Karpas-422 (cell line): ENCODE data around the gene NECTIN1. TPM values are rescaled to one million over a fixed set of nuclear protein-coding genes. Genes with fewer than 3 reads are reported as not detected.

Experiments
- DNase-seq: peaks from one replicate; pipeline ENCODE4 v3.0.0-alpha.2; 2015
- H2AFZ ChIP-seq: fragments of 200-600 bp; sonication (generic); 2 replicates; pipeline ENCODE4 v1.6.1; 2014; ENCODE audit warnings: antibody characterized with exemption, low read length, mixed read lengths
- H3K27ac ChIP-seq: fragments of 200-600 bp; sonication (generic); 2 replicates; pipeline ENCODE4 v1.5.1; 2014; ENCODE audit warnings: mild to moderate bottlenecking, low read length, moderate library complexity
- H3K27me3 ChIP-seq: fragments of 200-600 bp; sonication (generic); 2 replicates; pipeline ENCODE4 v1.6.1; 2014; ENCODE audit warnings: low read length, mixed read lengths
- H3K36me3 ChIP-seq: fragments of 200-600 bp; sonication (generic); 2 replicates; pipeline ENCODE4 v1.6.1; 2014; ENCODE audit warnings: low read length, mixed read lengths; ENCODE audit not compliant: insufficient read depth
- H3K4me1 ChIP-seq: fragments of 200-600 bp; sonication (generic); 2 replicates; pipeline ENCODE4 v1.6.1; 2014; ENCODE audit warnings: mild to moderate bottlenecking, low read length, mixed read lengths
- H3K4me2 ChIP-seq: fragments of 200-600 bp; sonication (generic); 2 replicates; pipeline ENCODE4 v1.6.1; 2014; ENCODE audit warnings: low read length, low read depth, mild to moderate bottlenecking; ENCODE audit not compliant: poor library complexity, severe bottlenecking
- H3K4me3 ChIP-seq: fragments of 200-600 bp; sonication (generic); 2 replicates; pipeline ENCODE4 v1.5.1; 2014; ENCODE audit warnings: mild to moderate bottlenecking, antibody characterized with exemption, low read length, mixed read lengths
- H3K79me2 ChIP-seq: fragments of 200-600 bp; sonication (generic); 2 replicates; pipeline ENCODE4 v1.6.1; 2014; ENCODE audit warnings: mild to moderate bottlenecking, low read length, mixed read lengths
- H3K9ac ChIP-seq: fragments of 200-600 bp; sonication (generic); 2 replicates; pipeline ENCODE4 v1.6.0; 2014; ENCODE audit warnings: low read length
- H3K9me2 ChIP-seq: fragments of 200-600 bp; sonication (generic), shearing (Covaris generic); replicated peaks from 2 replicates; pipeline ENCODE4 v1.6.0; 2014; ENCODE audit warnings: mild to moderate bottlenecking, low read length, moderate library complexity; ENCODE audit not compliant: insufficient read depth
- H3K9me3 ChIP-seq: fragments of 300-700, 200-600 bp; sonication (generic); 2 replicates; pipeline ENCODE4 v1.6.1; 2014; ENCODE audit warnings: low read length, mixed read lengths
- H4K20me1 ChIP-seq: fragments of 200-600 bp; sonication (generic); 2 replicates; pipeline ENCODE4 v1.6.1; 2014; ENCODE audit warnings: mild to moderate bottlenecking, antibody characterized with exemption, low read length, low read depth; ENCODE audit not compliant: insufficient read depth
- total RNA-seq: library from RNA; depleted of rRNA; stranded (reverse); fragments of >200 nt; shearing (Covaris generic); gene quantifications from 2 replicates; pipeline ENCODE4 v1.2.3, GENCODE V29; 2014; ENCODE audit warnings: low replicate concordance

NECTIN1 gene
- total RNA-seq, 1 experiment from 2014 or later, result not detected

DNA sequence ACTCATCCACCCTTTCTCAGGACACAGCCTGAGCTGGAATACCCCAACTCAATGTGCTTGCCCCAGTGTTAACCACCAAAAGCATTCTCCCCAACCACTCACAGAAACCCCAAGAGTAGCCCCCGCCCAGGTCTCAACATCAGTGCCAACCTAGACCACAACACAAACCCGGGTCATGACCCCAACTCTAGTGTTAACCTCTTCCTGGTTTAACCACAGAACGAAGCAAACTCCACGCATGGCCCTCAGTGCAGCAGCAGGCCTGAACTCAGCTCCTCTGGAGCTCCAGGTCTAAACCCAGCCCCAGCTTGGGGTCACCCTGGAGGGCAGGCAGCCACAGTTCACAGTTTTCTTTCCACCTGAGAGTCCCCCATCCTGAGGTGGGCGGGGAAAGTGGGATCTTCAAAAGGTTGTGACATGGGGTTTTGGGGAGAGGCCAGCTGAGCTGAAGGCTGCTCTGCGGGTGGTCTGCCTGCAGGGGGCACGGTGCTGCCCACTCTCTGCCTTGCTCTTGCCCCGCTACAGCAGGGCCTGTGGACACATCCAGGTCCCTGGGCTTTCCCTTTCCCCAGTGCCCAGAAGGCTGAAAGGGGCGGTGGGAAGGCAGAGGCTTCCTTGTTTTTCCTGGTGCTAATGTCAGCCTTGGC is 37.9 kb downstream of the NECTIN1 start:
- peak; percentile 46 for DNase-seq

DNA sequence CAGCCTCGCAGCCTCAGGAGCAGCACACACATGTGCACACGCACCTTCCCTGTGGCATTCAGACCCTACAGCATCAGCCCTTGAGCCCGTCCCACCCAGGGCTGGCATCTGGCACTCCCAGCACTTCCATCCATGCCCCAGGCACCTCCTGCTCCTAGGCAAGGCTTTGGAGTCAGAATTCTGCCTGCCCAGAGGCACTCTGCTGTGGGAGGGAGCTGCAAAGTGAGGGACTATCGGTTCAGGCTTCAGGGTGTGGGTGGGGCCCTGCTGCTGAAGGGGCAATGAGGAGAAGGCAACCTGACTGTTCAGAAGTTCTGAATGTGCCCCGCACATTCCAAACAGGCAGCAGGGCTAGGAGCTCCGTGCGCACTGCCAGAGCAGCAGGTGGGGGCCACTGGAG is 39.7 kb downstream of the NECTIN1 start:
- no peaks in the 10 kb centered on the region for H3K79me2 ChIP-seq
- H4K20me1 ChIP-seq, result no peaks in the 10 kb centered on the region
- H3K4me1 ChIP-seq, result peaks cover 7% of the 10 kb centered on the region
- H3K27ac ChIP-seq, result no peak overlapping the region
- H3K9ac ChIP-seq, result no peak overlapping the region
- H2AFZ ChIP-seq, result no peak overlapping the region
- no peaks in the 10 kb centered on the region for H3K9me2 ChIP-seq
- H3K4me3 ChIP-seq, result no peak overlapping the region
- H3K9me3 ChIP-seq, result no peaks in the 10 kb centered on the region
- H3K36me3 ChIP-seq, result no peaks in the 10 kb centered on the region
- no peak overlapping the region for H3K4me2 ChIP-seq
- H3K27me3 ChIP-seq, result no peaks in the 10 kb centered on the region
- no peak for DNase-seq

More for the DNA sequence above, 37.9 kb downstream of the NECTIN1 start:
- Histone ChIP-seq H3K4me1 (peaks cover 7% of the 10 kb centered on the region), H3K27me3 (no peaks in the 10 kb centered on the region), H3K4me2 (no peak overlapping the region), H2AFZ (no peak overlapping the region), H4K20me1 (no peaks in the 10 kb centered on the region), H3K9me3 (no peaks in the 10 kb centered on the region), H3K36me3 (no peaks in the 10 kb centered on the region), H3K79me2 (no peaks in the 10 kb centered on the region), H3K9me2 (no peaks in the 10 kb centered on the region), H3K9ac (no peak overlapping the region), H3K27ac (no peak overlapping the region), H3K4me3 (no peak overlapping the region)

DNA sequence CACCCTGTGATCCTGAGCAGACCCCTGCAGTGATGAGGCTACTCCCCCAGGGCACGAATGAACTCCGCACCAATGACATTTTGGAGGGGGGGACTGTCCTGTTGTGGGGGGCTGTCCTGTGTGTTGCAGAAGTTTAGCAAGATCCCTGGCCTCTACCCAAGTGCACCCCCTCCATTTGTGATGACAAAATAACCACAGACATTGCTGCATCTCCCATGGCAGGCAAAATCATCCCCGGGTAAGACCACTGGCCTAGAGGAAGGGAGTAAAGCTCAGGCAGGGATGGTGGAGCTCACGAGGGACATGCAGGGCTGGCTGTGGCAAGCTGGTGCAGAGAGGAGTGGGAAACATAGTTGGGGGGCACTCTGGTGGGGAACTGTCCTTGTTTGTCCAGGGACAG is 40.6 kb downstream of the NECTIN1 start:
- DNase-seq, result no peak
- Histone ChIP-seq H4K20me1 (no peaks in the 10 kb centered on the region), H3K4me3 (no peak overlapping the region), H2AFZ (no peak overlapping the region), H3K9me2 (no peaks in the 10 kb centered on the region), H3K79me2 (no peaks in the 10 kb centered on the region), H3K9me3 (no peaks in the 10 kb centered on the region), H3K4me2 (no peak overlapping the region), H3K9ac (no peak overlapping the region), H3K27ac (no peak overlapping the region), H3K27me3 (no peaks in the 10 kb centered on the region), H3K36me3 (no peaks in the 10 kb centered on the region), H3K4me1 (peaks cover 4% of the 10 kb centered on the region)

DNA sequence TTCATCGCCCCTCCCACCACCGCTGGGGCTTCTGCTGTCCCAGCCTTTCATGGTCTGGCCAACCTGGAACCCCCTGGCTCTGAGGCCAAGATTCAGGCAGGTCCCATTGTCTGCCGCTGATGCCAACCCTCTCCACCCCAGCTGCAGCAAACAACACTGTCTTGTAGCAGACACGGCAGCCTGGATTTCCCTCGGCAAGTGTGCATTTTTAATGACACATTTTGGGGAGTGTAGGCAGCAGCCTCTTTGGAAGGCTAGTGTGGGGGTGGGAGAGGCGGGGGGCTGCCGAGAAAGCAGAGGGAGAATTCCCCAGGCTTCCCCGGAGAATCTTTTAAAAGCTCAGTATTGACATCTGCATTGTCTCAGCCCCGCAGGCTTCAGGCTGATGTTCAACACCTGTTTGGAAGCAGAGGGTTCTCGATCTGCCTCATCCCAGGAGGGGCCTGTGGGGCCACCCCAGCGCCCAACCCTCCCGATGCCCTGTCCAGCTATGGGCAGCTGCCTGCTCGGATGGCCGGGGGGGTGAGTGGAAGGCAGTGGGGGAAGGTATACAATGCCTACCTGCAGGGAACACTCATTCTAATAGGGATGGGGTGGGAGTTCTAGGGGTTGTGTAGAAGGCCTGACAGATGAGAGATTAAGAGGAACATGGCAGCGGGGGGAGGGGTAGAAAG is 41.5 kb downstream of the NECTIN1 start:
- H3K27ac ChIP-seq, result no peak overlapping the region
- H3K4me2 ChIP-seq, result no peak overlapping the region
- H3K36me3 ChIP-seq, result no peaks in the 10 kb centered on the region
- H3K9ac ChIP-seq, result no peak overlapping the region
- H4K20me1 ChIP-seq, result no peaks in the 10 kb centered on the region
- H3K4me1 ChIP-seq, result no peaks in the 10 kb centered on the region; the same call in 1 of the 2 replicates
- H2AFZ ChIP-seq, result no peak overlapping the region
- DNase-seq, result no peak
- H3K4me3 ChIP-seq, result no peak overlapping the region
- H3K27me3 ChIP-seq, result no peaks in the 10 kb centered on the region
- H3K9me2 ChIP-seq, result no peaks in the 10 kb centered on the region
- no peaks in the 10 kb centered on the region for H3K9me3 ChIP-seq
- no peaks in the 10 kb centered on the region for H3K79me2 ChIP-seq

DNA sequence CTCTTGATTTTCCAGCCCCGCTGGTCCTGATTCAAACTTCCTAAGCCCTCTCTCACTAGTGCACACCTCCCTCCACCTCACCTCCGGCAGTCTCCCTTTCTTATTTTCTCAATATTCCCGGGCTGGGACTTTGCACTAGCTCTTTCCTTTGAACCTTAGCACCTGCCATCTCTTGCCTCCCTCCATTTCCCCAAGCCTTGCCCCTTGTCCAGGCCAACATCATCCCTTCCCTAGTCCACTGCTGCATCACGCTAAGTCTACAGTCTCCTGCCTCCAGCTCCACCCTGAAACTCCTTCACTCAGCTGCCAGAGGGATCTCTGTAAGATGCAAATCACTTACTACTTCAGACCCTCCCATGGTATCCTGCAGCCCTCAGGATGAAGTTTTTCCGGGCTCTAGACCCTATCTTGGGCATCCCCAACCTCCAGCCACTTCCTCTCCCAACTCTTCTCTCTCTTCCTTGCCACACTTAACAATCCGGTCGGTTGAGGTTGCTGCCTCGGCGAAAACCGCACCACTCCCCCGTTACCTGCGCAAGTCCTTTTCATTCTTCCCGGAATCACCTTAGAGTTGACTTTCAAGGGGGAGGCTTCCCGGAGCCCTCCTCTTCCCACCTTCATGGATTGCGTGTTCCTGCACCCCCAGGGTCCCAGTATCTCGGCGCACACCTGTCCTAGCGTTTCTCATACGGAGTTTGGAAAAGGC is 42.7 kb downstream of the NECTIN1 start:
- Histone ChIP-seq H3K4me3 (no peak overlapping the region), H3K9ac (no peak overlapping the region), H3K36me3 (no peaks in the 10 kb centered on the region), H3K4me2 (no peak overlapping the region), H3K9me3 (no peaks in the 10 kb centered on the region), H2AFZ (no peak overlapping the region), H3K4me1 (no peaks in the 10 kb centered on the region), H4K20me1 (no peaks in the 10 kb centered on the region), H3K27me3 (no peaks in the 10 kb centered on the region), H3K27ac (no peak overlapping the region), H3K9me2 (no peaks in the 10 kb centered on the region), H3K79me2 (no peaks in the 10 kb centered on the region)
- no peak for DNase-seq

DNA sequence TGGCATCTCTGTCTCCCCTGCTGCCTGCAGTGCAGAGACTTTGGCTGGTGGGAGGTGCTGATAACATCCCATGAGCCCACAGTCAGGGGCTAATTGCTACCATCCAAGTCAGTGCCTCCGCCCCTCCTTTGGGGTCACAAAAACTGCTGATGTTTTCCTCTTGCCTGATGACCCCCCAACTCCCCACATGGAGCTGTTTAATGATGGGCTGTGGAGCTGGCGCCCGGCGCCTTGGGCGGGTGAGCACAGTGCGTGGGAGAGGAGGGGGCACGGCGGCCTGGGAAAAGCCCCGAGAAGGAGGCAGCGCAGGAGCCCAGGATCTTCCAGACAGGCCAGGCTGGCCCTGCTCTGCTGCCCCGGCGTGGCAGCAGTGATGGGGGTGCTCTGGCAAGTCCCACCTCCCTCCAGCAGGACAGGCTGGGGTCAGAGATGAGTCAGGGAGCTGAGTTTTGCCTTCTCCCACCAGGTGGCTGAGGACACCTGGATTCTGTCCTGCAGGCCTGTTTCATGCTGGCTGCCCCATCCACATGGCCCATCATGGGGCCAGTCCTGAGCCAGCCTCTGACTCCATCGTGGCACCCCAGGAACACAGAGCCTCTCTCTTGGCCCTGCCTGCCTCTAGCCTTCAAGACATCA is 43.8 kb downstream of the NECTIN1 start:
- H3K4me2 ChIP-seq, result no peak overlapping the region
- H3K9me2 ChIP-seq, result no peaks in the 10 kb centered on the region
- no peaks in the 10 kb centered on the region for H4K20me1 ChIP-seq
- no peak for DNase-seq
- H3K27ac ChIP-seq, result no peak overlapping the region
- H3K36me3 ChIP-seq, result no peaks in the 10 kb centered on the region
- H3K9me3 ChIP-seq, result no peaks in the 10 kb centered on the region
- no peaks in the 10 kb centered on the region for H3K27me3 ChIP-seq
- no peaks in the 10 kb centered on the region for H3K79me2 ChIP-seq
- no peaks in the 10 kb centered on the region for H3K4me1 ChIP-seq
- no peak overlapping the region for H2AFZ ChIP-seq
- H3K9ac ChIP-seq, result no peak overlapping the region
- no peak overlapping the region for H3K4me3 ChIP-seq

DNA sequence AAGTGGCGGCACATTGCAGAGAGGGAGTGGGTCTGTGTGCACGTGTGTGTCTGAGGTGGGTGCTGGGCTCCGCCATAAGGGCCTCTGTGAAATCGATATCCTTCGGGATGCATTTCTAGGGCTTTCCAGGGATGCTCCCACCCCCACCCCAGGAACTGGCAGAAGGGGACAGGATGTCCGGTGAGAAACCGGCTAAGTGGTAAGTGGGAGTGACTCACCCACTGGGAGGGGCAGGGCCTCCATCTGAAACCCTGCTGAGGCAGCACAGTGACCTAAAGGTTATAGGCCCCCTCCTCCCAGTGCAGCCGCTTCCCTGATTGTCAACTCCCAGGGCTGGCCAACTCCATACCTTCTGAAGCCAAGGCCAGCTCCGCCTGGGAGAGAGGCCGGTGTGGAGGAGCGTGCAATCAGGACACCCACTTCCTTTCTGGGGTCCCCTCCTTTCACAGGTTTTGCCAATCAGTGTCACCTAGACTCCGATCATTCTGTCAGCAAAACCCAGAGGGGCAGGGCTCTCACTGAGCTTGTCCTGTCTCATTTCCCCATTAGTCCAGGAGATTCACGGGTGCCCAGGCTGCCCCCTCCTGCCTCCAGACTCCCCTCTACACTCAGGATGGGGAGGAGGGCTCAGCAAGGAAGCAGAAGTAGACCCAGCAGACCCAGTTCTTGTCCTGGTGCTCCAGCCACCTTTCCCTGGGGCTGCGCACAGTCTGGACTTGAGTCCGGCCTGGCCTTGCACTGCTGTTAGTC is 44.5 kb downstream of the NECTIN1 start:
- Histone ChIP-seq H3K27ac (no peak overlapping the region), H3K79me2 (no peaks in the 10 kb centered on the region), H3K4me2 (no peak overlapping the region), H3K4me3 (no peak overlapping the region), H3K27me3 (no peaks in the 10 kb centered on the region), H3K9me2 (no peaks in the 10 kb centered on the region), H4K20me1 (no peaks in the 10 kb centered on the region), H2AFZ (no peak overlapping the region), H3K9me3 (no peaks in the 10 kb centered on the region), H3K36me3 (no peaks in the 10 kb centered on the region), H3K9ac (no peak overlapping the region), H3K4me1 (no peaks in the 10 kb centered on the region)
- no peak for DNase-seq
